ENCODE data around the gene GAGE12G. TPM values are rescaled to one million over a fixed set of nuclear protein-coding genes. Genes with fewer than 3 reads are reported as not detected.

Gene GAGE12G, protein sequence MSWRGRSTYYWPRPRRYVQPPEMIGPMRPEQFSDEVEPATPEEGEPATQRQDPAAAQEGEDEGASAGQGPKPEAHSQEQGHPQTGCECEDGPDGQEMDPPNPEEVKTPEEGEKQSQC
- total RNA-seq = not detected

DNA sequence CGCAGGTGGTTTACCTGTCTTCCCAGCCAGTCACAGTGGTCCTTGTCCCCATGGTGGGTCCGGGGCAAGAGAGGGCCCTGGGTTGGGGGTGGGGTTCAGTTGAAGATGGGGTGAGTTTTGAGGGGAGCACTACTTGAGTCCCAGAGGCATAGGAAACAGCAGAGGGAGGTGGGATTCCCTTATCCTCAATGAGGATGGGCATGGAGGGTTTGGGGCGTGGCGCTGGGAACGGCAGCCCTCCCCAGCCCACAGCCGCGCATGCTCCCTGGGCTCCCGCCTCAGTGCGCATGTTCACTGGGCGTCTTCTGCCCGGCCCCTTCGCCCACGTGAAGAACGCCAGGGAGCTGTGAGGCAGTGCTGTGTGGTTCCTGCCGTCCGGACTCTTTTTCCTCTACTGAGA lies at the start of gene GAGE12G:
GAGE12G (plus strand) TSS at position 301 of the 400 bp plus-strand sequence. CDS start 1,155 bp downstream, outside the sequence.

DNA sequence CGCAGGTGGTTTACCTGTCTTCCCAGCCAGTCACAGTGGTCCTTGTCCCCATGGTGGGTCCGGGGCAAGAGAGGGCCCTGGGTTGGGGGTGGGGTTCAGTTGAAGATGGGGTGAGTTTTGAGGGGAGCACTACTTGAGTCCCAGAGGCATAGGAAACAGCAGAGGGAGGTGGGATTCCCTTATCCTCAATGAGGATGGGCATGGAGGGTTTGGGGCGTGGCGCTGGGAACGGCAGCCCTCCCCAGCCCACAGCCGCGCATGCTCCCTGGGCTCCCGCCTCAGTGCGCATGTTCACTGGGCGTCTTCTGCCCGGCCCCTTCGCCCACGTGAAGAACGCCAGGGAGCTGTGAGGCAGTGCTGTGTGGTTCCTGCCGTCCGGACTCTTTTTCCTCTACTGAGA lies 38.3 kb upstream of the GAGE12G start, which contains the start of gene GAGE12C:
GAGE12C (plus strand) TSS at position 301 of the 400 bp plus-strand sequence. CDS start 1,155 bp downstream, outside the sequence.

DNA sequence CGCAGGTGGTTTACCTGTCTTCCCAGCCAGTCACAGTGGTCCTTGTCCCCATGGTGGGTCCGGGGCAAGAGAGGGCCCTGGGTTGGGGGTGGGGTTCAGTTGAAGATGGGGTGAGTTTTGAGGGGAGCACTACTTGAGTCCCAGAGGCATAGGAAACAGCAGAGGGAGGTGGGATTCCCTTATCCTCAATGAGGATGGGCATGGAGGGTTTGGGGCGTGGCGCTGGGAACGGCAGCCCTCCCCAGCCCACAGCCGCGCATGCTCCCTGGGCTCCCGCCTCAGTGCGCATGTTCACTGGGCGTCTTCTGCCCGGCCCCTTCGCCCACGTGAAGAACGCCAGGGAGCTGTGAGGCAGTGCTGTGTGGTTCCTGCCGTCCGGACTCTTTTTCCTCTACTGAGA lies 28.8 kb upstream of the GAGE12G start, which contains the start of gene GAGE12D:
GAGE12D (plus strand) TSS at position 301 of the 400 bp plus-strand sequence. CDS start 1,155 bp downstream, outside the sequence.

DNA sequence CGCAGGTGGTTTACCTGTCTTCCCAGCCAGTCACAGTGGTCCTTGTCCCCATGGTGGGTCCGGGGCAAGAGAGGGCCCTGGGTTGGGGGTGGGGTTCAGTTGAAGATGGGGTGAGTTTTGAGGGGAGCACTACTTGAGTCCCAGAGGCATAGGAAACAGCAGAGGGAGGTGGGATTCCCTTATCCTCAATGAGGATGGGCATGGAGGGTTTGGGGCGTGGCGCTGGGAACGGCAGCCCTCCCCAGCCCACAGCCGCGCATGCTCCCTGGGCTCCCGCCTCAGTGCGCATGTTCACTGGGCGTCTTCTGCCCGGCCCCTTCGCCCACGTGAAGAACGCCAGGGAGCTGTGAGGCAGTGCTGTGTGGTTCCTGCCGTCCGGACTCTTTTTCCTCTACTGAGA lies 19.2 kb upstream of the GAGE12G start, which contains the start of gene GAGE12E:
GAGE12E (plus strand) TSS at position 301 of the 400 bp plus-strand sequence. CDS start 1,155 bp downstream, outside the sequence.

DNA sequence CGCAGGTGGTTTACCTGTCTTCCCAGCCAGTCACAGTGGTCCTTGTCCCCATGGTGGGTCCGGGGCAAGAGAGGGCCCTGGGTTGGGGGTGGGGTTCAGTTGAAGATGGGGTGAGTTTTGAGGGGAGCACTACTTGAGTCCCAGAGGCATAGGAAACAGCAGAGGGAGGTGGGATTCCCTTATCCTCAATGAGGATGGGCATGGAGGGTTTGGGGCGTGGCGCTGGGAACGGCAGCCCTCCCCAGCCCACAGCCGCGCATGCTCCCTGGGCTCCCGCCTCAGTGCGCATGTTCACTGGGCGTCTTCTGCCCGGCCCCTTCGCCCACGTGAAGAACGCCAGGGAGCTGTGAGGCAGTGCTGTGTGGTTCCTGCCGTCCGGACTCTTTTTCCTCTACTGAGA lies 9.7 kb upstream of the GAGE12G start, which contains the start of gene GAGE12F:
GAGE12F (plus strand) TSS at position 301 of the 400 bp plus-strand sequence. CDS start 1,155 bp downstream, outside the sequence.

DNA sequence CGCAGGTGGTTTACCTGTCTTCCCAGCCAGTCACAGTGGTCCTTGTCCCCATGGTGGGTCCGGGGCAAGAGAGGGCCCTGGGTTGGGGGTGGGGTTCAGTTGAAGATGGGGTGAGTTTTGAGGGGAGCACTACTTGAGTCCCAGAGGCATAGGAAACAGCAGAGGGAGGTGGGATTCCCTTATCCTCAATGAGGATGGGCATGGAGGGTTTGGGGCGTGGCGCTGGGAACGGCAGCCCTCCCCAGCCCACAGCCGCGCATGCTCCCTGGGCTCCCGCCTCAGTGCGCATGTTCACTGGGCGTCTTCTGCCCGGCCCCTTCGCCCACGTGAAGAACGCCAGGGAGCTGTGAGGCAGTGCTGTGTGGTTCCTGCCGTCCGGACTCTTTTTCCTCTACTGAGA lies 9.4 kb downstream of the GAGE12G start, which contains the start of gene GAGE12H:
GAGE12H (plus strand) TSS at position 301 of the 400 bp plus-strand sequence. CDS start 1,155 bp downstream, outside the sequence.

DNA sequence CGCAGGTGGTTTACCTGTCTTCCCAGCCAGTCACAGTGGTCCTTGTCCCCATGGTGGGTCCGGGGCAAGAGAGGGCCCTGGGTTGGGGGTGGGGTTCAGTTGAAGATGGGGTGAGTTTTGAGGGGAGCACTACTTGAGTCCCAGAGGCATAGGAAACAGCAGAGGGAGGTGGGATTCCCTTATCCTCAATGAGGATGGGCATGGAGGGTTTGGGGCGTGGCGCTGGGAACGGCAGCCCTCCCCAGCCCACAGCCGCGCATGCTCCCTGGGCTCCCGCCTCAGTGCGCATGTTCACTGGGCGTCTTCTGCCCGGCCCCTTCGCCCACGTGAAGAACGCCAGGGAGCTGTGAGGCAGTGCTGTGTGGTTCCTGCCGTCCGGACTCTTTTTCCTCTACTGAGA lies 19.0 kb downstream of the GAGE12G start, which contains the start of gene GAGE2A:
GAGE2A (plus strand) TSS at position 301 of the 400 bp plus-strand sequence. CDS start 1,155 bp downstream, outside the sequence.

DNA sequence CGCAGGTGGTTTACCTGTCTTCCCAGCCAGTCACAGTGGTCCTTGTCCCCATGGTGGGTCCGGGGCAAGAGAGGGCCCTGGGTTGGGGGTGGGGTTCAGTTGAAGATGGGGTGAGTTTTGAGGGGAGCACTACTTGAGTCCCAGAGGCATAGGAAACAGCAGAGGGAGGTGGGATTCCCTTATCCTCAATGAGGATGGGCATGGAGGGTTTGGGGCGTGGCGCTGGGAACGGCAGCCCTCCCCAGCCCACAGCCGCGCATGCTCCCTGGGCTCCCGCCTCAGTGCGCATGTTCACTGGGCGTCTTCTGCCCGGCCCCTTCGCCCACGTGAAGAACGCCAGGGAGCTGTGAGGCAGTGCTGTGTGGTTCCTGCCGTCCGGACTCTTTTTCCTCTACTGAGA lies 28.5 kb downstream of the GAGE12G start, which contains the start of gene GAGE1:
GAGE1 (plus strand) TSS at position 301 of the 400 bp plus-strand sequence. CDS start 1,155 bp downstream, outside the sequence.

Small RNAs within 50 kb of the gene (small RNA-seq; reads per million reads assigned to genes)
- 0 reads per million in 2 donors for gene GAGE12B

Other genes starting within 250 kb of the GAGE12G start
- gene GAGE12J, start 248.4 kb upstream of the GAGE12G start, total RNA-seq = not detected
- gene GAGE13, start 238.8 kb upstream of the GAGE12G start, total RNA-seq = not detected
- not detected for gene GAGE12C, start 38.2 kb upstream of the GAGE12G start, total RNA-seq
- gene GAGE12D, start 28.7 kb upstream of the GAGE12G start, total RNA-seq = not detected
- not detected for gene GAGE12E, start 19.1 kb upstream of the GAGE12G start, total RNA-seq
- not detected for gene GAGE12F, start 9.6 kb upstream of the GAGE12G start, total RNA-seq
- gene GAGE12H, start 9.5 kb downstream of the GAGE12G start, total RNA-seq = not detected
- not detected for gene GAGE2A, start 19.1 kb downstream of the GAGE12G start, total RNA-seq
- not detected for gene GAGE1, start 28.6 kb downstream of the GAGE12G start, total RNA-seq
- gene PAGE1, start 125.6 kb downstream of the GAGE12G start, total RNA-seq = not detected